NCI-H226 (cell line): ENCODE results near the gene C12orf57.
A peak's percentile ranks its signal among the peaks of the same experiment; 100 is the strongest.

ENCODE experiments used
- DNase-seq: peaks from one replicate; pipeline ENCODE4 v3.0.0-alpha.2; 2015

The C12orf57 gene

DNA sequence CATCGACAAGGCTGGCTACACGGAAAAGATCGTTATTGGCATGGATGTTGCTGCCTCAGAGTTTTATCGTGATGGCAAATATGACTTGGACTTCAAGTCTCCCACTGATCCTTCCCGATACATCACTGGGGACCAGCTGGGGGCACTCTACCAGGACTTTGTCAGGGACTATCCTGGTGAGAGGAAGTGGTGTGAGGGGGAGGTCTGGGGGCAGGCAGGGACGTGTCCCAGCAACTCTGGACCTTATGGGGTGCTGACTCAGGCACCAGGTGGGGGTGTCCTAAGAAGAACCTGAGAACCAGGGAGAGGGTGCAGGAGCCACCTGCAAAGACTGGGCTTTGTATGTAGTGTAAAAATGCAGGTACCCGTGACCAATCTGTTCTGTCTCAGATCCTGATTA, 24.2 kb upstream of the C12orf57 start:
- no peak for DNase-seq

DNA sequence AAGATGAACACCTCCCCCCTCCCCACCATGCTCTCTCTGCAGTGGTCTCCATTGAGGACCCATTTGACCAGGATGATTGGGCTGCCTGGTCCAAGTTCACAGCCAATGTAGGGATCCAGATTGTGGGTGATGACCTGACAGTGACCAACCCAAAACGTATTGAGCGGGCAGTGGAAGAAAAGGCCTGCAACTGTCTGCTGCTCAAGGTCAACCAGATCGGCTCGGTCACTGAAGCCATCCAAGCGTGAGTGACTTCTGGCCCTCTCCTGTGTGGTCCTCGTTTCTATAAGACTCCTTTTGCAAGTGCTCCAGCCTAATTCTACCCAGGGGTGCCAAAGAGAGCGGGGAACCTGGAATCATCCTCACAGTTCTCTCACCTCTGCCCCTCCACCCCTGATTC, 22.3 kb upstream of the C12orf57 start:
- DNase-seq, result no peak

DNA sequence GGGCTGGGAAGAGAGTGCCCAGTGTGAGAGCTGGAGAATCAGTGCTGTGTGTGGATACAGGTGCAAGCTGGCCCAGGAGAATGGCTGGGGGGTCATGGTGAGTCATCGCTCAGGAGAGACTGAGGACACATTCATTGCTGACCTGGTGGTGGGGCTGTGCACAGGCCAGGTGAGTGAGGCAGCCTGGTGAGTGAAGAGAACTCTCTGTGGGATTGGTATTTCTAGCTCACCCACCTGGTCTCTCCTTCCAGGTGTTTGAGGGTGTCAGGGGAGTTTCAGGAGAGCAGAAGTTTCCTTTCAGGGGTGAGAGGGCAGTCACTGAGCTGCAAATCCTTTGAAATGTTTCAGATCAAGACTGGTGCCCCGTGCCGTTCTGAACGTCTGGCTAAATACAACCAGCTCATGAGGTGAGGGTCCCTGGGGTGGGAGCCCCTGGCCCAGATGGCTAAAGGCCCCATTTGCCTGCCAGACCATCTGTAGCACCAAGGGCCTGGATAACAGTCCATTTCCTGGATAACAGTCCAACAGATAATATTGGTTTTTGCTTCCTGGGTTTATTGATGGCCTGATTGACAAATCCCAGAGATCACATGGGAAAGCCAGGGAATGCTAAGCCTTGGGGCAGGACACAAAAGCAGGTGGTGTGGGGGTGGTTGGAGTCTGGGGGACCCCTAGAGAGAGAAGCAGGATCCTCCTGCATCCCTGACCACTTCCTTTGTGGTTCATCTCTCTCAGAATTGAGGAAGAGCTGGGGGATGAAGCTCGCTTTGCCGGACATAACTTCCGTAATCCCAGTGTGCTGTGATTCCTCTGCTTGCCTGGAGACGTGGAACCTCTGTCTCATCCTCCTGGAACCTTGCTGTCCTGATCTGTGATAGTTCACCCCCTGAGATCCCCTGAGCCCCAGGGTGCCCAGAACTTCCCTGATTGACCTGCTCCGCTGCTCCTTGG, 21.6 kb upstream of the C12orf57 start:
- DNase-seq, result no peak

DNA sequence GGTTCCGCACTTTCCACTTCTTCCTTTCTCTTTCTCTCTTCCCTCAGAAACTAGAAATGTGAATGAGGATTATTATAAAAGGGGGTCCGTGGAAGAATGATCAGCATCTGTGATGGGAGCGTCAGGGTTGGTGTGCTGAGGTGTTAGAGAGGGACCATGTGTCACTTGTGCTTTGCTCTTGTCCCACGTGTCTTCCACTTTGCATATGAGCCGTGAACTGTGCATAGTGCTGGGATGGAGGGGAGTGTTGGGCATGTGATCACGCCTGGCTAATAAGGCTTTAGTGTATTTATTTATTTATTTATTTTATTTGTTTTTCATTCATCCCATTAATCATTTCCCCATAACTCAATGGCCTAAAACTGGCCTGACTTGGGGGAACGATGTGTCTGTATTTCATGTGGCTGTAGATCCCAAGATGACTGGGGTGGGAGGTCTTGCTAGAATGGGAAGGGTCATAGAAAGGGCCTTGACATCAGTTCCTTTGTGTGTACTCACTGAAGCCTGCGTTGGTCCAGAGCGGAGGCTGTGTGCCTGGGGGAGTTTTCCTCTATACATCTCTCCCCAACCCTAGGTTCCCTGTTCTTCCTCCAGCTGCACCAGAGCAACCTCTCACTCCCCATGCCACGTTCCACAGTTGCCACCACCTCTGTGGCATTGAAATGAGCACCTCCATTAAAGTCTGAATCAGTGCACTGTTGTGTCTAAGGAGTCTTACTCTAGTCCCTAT, 20.7 kb upstream of the C12orf57 start:
- no peak for DNase-seq

DNA sequence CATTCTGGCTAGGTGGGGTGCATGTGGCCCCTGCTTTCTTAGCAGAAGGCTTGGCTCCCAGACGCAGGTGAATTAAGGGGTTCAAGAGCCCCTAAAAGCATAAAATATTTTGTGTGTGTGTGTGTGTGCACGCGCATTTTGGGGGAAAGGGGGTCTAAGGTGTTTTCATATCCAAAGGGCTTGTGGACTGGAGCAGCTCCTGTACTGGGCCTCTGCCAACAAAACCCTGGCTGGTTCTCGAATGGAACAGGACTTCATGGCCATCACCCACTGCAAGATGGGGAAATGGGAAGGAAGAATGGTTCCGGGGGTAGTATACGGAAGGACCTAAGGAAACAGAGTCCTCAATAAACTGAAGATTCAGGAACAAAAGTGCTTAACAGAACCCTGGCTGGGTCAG, 20.0 kb upstream of the C12orf57 start:
- DNase-seq, result no peak

DNA sequence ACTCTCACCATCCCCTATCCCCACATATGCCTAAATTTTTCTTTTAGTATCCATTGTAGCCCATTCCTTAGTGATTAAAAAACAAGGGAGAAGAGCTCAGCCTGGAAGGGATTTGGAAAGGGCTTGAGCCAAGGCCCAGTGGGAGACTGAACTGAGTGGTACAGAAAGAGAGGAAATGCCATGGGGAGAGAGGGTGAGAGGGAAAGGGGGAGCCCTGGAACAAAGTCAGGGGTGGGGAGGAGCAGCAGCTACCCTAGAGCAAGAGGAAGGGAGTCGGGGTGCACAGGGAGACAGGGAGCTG, 18.6 kb upstream of the C12orf57 start:
- DNase-seq, result no peak

DNA sequence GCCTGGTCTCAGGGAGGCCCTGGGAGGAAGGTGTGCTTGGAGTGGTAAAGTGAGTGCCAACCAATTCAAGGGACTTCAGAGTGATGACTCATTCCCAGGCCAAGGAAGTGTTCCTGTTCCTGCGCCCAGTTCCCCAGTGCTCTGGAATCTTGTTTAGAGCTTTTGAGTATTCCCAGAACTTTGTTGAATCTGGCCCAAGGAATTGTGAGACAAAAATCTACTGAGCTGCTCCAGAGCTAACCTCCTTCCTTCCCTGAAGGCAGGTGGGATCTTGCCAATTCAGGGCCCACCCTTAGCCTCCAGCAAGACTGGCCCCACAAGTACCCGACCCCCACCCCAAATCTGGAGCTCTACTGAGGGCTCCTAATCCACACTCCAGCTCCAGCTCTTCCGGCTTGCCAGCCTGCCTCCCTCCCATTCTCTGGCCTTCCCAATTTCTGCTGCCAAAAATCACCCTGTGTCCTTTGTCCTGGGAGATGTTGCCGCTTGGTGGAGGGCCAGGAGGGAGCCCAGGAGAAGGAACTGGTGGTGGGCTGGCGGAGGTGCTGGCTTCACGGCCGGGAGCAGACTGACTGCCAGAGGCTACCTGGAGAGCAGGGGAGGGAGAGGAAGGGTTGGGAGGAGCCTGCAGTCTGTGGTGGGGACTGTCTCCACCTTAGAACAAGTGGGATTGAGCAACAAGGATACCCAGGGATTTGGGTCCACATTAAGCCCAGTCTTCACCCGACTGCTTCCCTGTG, 18.1 kb upstream of the C12orf57 start:
- DNase-seq, result peak; percentile 93

DNA sequence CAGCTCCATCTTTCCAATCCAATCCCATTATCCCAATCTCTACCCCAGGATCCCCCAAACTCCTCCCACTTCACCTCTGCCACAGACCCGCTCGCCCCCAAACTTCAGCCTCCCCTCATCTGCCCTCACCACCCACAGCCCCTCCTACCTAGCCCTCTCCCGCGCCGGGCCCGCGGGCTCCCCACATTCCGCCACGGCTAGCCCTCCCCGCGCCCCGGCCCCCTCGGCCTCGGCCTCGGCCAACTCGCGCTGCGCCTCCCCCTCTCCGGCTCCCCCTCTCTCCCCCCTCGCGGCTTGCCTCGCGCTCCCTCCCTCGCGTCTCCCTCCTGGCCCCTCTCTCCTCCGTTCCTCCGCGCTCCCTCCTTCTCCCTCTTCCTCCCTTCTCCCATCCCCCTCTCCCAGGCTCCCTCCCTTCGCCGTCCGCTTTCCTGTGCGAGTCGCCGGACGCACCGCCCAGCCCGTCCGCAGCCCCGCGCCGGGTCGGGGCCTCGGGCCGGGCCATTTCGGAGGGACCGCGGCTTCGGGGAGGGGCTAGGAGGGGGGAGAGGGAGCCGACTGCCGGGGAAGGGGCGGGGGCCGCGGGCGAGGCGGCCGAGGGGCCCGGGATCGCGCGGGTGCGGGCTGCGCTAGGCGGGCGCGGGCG, 16.3 kb upstream of the C12orf57 start, which contains the start of gene ATN1:
TSS of gene ATN1 (plus strand) at position 581 of the 643 bp plus-strand sequence. CDS start 6,043 bp downstream, outside the sequence.
- DNase-seq, result peak; percentile 72

DNA sequence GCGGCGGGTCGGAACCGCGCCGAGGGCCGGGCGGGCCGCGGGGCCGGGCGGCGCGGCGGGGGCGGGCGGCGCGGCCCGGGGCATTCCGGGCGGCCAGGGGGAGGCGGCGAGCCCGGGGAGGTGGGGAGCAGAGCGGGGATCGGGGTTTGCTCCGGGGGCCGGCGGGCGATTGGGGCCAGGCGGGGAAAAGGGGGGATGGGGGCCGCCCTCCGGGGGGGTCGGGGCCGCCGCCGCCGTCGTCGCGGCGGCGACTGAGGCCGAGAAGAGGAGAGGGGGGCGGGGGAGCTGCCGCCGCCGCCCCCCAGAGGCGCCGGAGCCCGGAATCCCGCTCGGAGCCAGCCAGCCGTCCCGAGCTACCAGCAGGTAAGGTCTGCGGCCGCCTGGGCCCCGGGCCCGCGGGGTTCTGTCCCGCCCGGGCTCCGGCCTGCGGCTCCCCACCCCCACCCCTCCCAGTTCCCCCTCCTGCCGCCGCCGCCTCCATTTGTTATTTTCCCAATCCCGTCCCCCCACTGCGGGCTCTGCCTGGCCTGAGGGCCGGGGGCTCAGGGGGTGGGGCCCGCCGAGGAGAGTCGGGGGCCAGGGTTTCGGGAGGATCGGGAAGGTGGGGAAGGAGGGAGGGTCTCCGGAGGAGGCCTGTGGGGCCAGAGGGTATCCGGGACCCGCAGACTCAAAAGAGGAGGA, 15.7 kb upstream of the C12orf57 start:
- DNase-seq, result no peak

DNA sequence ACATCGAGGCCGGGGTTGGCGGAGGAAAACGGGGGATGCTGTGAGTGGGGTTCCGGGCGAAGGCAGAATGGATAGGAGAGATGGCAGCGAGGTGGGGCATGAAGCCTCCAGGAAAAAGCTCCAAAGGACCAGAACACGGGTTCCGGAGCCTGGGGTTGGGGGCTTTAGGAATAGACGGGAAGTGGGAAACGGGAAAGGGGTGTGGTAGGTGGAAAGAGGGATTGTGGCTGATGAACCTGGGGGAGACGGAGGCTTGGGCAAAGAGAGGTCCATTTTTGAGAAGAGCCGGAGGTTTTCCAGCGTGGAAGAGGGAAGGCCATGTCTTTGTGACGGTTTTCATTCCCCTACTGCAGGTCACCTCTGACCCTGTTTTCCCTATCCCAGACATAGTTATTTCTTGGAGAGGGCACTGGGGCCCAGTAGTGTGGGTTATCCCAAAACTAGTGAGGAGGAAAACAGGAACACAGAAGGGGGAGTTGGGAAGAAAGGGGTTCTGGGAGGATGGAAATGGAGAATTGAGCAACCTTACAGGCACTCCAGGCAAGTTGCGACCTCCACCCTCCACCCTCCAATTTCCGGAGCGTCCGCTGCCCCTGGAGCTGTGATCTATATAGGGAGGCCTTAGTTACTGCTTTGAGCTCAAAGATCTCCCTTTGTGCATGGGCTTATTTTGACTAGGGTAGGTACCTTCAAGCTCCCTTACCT, 15.0 kb upstream of the C12orf57 start:
- DNase-seq, result no peak

DNA sequence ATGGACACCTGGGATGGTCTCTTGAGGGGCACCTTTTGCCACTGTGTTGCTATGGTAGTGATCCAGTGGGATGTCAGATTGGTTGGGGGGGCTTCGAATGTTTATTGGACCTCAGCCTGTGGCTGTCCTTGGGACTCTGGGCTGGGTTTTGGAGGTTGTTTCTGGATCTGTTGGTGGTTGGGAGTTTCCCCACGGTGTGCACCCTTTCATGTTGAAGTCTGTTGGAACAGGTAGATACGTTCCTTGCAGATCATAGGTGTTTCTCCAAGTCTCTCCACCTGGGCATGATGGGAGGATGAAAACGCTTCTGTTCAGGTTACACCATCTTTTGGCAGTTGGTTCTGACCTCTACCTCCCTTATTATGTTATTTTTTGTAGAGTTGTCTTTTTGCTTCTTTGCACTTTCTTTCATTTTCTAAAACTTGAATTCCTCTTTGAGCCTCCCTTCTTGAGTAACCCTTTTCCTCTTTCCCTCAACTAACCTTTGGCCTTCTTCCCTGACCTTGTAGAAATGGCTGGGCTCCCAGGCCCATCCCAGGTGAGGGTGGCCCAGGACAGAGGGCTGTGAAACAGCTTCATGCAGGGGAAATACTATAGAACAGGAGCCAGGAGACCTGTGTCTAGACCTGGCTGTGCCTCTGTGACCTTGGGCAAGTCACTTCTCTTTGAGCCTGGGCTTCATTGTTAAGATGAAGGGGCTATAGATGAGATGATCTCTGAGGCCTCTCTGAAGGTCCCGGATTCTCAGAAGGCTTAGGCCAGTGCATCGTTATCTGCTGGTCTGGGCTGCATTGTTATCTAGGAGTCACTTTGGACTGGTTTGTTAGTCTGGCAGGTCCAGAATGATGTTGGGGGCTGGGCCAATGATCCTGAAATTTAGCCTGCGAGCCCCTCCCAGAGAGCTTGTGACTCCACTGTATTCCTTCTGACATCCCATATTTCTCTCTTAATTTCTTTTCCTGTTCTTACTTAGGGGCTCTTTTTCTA, 14.1 kb upstream of the C12orf57 start:
- no peak for DNase-seq

DNA sequence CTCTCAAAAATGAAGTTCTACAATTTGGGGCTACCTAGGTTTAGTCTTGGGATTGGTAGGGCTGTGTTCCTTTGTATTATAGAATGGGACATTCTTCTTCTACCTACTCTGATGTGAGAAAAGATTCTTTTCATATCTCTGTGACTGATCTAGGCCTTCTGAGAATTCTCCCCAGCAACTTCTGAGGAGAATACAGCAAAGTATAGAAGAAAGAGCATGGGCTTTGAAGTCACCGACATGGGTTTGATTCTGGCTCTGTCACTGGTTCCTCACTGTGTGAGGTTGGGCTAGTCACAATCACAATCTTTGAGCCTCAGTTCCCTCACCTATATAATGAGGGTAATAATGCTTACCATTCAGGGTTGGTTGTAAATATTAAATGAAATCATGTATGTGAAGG, 11.1 kb upstream of the C12orf57 start:
- DNase-seq, result no peak

DNA sequence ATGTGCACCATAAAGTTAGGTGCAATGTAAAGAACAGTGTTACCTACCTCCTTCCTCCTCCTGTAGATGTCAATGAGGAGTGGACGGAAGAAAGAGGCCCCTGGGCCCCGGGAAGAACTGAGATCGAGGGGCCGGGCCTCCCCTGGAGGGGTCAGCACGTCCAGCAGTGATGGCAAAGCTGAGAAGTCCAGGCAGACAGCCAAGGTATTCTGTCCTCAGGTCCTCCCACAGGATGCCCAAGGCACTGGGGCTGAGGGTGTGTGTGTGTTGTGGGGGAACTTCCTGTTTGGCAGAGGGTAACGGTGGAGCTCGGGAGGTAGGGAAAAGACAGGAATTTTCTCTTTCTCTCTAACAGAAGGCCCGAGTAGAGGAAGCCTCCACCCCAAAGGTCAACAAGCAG, 9.7 kb upstream of the C12orf57 start:
- peak; percentile 86 for DNase-seq

DNA sequence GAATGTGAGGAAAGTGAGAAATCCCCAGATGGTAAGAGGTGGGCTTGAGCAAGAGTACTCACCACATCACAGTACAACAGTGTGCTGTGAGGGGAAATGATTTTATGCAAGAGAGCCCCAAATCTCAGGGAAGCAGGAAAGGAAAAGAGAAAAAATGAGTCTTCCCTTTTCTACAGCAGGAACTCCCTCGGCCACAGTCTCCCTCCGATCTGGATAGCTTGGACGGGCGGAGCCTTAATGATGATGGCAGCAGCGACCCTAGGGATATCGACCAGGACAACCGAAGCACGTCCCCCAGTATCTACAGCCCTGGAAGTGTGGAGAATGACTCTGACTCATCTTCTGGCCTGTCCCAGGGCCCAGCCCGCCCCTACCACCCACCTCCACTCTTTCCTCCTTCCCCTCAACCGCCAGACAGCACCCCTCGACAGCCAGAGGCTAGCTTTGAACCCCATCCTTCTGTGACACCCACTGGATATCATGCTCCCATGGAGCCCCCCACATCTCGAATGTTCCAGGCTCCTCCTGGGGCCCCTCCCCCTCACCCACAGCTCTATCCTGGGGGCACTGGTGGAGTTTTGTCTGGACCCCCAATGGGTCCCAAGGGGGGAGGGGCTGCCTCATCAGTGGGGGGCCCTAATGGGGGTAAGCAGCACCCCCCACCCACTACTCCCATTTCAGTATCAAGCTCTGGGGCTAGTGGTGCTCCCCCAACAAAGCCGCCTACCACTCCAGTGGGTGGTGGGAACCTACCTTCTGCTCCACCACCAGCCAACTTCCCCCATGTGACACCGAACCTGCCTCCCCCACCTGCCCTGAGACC, 8.2 kb upstream of the C12orf57 start:
- DNase-seq, result no peak

DNA sequence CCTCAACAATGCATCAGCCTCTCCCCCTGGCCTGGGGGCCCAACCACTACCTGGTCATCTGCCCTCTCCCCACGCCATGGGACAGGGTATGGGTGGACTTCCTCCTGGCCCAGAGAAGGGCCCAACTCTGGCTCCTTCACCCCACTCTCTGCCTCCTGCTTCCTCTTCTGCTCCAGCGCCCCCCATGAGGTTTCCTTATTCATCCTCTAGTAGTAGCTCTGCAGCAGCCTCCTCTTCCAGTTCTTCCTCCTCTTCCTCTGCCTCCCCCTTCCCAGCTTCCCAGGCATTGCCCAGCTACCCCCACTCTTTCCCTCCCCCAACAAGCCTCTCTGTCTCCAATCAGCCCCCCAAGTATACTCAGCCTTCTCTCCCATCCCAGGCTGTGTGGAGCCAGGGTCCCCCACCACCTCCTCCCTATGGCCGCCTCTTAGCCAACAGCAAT, 7.6 kb upstream of the C12orf57 start:
- no peak for DNase-seq

DNA sequence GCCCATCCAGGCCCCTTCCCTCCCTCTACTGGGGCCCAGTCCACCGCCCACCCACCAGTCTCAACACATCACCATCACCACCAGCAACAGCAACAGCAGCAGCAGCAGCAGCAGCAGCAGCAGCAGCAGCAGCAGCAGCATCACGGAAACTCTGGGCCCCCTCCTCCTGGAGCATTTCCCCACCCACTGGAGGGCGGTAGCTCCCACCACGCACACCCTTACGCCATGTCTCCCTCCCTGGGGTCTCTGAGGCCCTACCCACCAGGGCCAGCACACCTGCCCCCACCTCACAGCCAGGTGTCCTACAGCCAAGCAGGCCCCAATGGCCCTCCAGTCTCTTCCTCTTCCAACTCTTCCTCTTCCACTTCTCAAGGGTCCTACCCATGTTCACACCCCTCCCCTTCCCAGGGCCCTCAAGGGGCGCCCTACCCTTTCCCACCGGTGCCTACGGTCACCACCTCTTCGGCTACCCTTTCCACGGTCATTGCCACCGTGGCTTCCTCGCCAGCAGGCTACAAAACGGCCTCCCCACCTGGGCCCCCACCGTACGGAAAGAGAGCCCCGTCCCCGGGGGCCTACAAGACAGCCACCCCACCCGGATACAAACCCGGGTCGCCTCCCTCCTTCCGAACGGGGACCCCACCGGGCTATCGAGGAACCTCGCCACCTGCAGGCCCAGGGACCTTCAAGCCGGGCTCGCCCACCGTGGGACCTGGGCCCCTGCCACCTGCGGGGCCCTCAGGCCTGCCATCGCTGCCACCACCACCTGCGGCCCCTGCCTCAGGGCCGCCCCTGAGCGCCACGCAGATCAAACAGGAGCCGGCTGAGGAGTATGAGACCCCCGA, 7.0 kb upstream of the C12orf57 start:
- DNase-seq, result no peak

DNA sequence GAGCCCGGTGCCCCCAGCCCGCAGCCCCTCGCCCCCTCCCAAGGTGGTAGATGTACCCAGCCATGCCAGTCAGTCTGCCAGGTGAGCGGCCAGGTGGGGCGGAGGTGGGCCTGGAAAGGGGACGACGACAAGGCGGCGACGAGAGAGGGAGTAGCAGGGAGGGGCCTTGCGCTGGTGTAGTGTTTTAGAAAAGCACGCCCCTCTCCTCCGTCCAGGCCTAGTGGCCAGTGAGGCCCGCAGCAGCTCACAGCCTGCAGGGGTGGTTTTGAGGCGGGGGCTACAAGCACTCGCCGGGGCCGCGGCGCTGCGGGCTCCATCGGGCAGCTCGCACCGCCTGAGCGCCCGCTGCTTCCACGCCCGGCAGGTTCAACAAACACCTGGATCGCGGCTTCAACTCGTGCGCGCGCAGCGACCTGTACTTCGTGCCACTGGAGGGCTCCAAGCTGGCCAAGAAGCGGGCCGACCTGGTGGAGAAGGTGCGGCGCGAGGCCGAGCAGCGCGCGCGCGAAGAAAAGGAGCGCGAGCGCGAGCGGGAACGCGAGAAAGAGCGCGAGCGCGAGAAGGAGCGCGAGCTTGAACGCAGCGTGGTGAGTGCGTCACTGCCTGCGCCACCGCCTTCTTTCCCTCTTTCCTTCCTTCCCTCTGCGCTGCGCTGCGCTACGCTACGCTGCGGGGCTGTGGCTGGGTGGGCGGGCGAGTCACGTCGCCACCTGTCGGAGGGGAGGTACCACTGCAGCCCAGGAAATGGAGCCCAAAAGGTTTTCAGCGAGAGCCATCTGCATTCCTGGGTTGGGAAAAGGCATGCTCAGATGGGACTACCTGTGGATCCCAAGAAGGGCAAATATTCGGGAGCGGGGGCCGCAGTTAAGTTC, 6.1 kb upstream of the C12orf57 start:
- DNase-seq, result peak; percentile 91
